Tongue (tissue), 2 donors: ENCODE results near the gene KDM2B. TPM values are rescaled to one million over a fixed set of nuclear protein-coding genes. Genes with fewer than 3 reads are reported as not detected.
A peak's percentile ranks its signal among the peaks of the same experiment; 100 is the strongest.

ENCODE experiments used
- DNase-seq: peaks from one replicate; pipeline ENCODE4 v3.0.0-alpha.2; 2015
- total RNA-seq: library from RNA; depleted of rRNA; stranded (reverse); fragments of >200 nt; gene quantifications from one replicate; pipeline ENCODE4 v1.2.3, GENCODE V29; 2014

KDM2B gene
- total RNA-seq, 1 donor from 2014 or later = 20.7 TPM

GRCh38 chr12:121461048-121461447, 119.8 kb downstream of the KDM2B start:
- peak; percentile 32 for DNase-seq

- DNase-seq = no peak
Measured at GRCh38 chr12:121456551-121456950, 124.3 kb downstream of the KDM2B start.

GRCh38 chr12:121455766-121456420, 124.9 kb downstream of the KDM2B start:
- DNase-seq = no peak

DNA sequence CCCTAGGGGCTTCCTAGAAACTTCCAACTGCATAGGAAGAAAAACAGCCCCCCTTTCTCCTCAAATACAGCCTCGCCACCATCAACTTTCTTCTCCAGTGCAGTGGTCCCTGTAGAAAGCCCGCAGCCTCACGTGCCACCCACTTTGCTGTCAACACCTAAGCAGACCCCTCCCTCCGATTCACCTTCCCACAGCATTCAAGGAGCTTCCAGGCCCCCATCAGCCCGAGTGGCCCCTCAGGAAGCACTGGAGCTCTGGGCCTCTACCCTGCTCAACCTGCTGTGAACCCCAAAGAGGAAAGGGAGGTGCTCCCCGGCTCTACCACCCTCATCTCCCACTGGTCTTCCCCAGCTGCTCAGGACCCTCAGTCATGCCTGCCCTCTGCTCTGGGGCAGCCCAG, 125.9 kb downstream of the KDM2B start:
- no peak for DNase-seq

GRCh38 chr12:121453629-121454028, 127.2 kb downstream of the KDM2B start:
- no peak for DNase-seq

DNA sequence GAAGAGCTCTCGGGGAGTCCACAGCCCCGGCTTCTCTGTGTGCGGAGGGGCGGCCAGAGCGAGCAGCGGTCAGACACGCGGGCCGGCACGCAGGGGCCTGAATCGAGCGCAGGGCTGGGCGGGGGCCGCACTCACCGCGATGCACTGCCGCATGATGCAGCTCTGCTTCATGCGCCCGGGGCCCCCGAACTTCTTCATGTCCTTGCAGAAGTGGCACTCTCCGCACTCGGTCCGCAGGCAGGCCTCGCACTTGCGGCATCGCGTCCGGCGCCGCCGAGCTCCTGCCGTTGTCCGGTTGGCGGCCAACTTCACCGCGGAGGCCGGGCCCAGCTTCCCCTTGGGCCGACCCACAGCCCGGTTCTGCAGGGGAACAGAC, 127.8 kb downstream of the KDM2B start:
- no peak for DNase-seq

- DNase-seq = no peak
Measured at GRCh38 chr12:121452340-121452984, 128.4 kb downstream of the KDM2B start.

DNA sequence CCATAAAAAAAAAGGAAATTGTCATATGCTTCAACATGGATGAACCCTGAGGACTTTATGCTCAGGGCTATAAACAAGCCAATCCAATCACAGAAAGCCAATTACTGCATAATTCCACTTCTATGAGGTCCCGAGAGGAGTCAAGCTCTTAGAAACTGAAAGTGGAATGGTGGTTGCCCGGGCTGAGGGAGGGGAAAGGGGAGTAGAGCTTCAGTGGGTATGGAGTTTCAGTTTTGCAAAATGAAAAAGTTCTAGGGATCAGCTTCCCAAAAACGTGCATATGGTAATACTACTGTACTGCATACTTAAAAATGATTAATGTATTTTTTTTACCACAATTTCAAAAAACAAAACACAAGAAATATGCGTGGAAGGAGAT, 128.9 kb downstream of the KDM2B start:
- no peak for DNase-seq

DNA sequence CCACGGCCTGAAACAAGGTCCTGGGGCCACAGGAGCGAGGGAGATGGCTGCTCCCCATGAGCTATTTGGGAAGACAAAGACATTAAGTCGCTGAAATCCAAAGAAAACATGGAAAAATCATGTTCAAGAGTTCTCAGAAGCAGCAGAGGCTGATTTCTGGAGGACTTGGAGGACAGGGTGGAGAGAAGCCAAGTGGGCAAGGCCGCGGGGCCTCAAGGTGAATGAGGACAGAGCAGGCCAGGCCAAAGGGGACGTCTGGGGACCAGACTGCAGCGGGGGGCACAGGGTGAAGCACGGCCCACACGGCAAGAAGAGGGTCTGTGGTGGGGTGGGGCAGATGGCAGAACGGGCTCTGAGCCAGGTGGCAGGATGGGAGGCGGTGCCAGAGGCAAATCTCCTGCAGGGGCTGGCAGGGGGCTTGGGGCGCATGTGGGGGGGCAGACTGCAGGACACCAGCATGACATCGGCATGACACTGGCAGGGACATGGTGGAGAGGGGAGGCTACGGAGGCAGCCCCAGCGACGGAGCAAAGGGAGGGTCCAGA, 132.0 kb downstream of the KDM2B start:
- DNase-seq = no peak

GRCh38 chr12:121446750-121447149, 134.1 kb downstream of the KDM2B start:
- DNase-seq = no peak

DNA sequence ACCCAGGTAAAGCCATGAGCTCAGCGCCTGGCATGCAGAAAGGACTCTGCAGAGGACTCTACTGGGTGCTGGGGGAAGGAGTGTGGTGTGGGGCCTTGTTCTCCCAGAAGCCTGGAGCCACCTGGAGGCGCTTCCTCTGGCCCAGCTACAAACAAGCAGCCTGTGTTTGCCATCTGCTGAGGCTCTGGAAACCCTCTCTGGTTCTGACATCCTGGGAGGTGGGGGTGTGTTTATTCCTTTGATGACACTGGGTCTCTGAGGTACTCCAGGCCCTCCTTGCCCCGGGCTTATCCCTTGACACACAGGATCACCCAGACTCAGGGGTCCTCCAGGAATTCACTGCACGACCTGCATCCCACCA, 136.0 kb downstream of the KDM2B start:
- no peak for DNase-seq

GRCh38 chr12:121443911-121444841, 136.6 kb downstream of the KDM2B start:
- peak; percentile 81 for DNase-seq

GRCh38 chr12:121443193-121443870, 137.5 kb downstream of the KDM2B start:
- DNase-seq = peak; percentile 86

GRCh38 chr12:121442028-121442948, 138.5 kb downstream of the KDM2B start:
- DNase-seq = no peak

DNA sequence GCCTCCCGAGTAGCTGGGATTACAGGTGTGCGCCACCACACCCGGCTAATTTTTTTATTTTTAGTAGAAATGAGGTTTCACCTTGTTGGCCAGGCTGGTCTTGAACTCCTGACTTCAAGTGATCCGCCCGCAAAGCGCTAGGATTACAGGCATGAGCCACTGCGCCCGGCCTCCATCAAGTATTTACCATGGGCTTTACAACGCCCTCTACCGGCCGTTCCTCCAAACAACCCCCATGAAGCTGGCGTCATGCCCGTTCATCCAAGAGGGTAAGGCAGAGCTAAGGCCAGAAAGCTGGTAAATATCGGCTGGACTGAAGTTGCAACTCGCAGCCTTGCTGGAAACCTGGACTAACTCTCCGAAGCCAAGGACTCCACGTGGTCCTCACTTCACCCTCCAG, 139.3 kb downstream of the KDM2B start:
- DNase-seq = no peak

DNA sequence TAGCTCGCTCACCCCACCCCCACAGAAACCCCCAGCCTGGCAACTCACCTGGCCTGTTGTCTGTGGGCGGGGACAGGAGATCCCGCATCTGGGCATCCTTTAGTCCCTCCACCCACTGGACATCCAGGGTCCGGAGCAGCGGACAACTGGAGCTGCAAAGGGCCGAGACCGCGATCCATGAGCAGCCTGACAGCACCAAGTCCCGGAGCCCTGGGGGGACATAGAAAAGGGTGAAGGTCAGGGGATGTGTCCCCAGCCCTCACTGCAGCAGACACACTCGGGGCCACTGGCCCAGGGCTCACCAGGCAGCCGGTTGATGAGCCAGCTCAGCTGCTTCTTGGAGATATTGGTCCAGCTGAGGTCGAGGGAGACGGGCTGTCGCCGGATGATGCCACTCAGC, 140.1 kb downstream of the KDM2B start:
- DNase-seq = no peak

- DNase-seq = no peak
Measured at GRCh38 chr12:121439715-121440114, 141.1 kb downstream of the KDM2B start.

- no peak for DNase-seq
Measured at GRCh38 chr12:121438905-121439304, 141.9 kb downstream of the KDM2B start.

DNA sequence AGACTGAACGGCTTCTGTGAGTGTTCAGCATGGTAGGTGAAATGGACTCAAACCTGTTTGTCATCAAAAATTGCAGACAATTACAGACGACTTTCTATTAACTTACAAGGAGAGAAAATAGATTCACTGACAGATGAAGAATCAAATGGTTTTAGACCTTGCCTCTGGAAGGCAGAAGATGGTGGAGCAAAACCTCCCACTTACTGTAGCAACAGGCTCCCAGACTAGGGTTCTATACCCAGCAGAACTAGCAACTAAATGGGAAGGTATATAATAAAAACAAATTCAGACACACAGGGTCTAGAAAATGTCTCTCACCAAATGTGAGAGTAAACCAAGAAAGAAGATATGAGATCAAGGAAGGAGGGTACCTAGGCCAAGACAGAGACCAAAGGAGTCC, 144.1 kb downstream of the KDM2B start:
- no peak for DNase-seq

DNA sequence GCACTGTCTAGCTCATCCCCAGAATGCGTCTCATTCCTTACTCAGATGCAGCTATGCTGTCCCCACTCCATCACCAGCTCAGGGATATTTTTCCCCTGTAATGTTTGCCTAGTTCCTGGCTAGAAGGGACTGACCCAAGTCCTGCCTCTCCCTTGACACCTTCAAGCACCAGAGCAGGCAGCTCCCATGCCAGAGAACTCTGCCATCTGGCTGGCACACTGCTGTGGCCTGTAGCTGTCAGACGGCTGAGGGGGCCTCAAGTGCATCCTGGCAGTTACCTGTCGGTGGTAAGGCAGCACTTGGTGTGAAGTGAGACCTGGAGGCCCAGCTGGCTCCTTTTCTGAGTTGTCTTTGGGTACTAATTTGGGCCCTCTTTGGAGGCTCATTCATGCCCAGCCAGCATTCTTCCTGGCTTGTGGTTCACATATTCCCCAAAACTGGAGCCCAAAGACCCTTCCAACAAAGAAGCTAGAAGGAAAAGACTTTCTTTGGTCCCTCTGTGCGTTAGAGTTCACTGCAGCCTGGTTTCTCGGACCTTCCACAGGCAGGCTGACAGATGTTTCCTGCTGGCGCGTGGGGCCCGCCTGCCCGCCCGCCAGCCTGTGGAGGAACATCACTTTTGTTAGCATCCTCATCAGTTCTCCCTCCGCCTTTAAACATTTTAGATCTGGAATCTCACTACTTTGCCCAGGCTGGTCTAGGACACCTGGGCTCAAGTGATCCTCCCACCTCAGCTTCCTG, 147.9 kb downstream of the KDM2B start:
- DNase-seq = no peak
